Tibial nerve (tissue), 3 donors: ENCODE results near the gene SNX10.

Experiments used
- CTCF ChIP-seq, 5 experiments: fragments of 200-600 bp in 3 of 5; fragments of 450-650 bp in 2 of 5; sonication (generic) in 3 of 5; IDR thresholded peaks; one replicate each; pipeline ENCODE4 v1.5.1; 2016 to 2019; ENCODE audit warnings: antibody characterized with exemption in 5 of 5, mild to moderate bottlenecking in 3 of 5, moderate library complexity in 2 of 5
- POLR2A ChIP-seq, 2 donors: fragments of 450-650 bp; IDR thresholded peaks; one replicate each; pipeline ENCODE4 v1.6.1; 2017; ENCODE audit warnings: antibody characterized with exemption in 2 of 2, mild to moderate bottlenecking in 2 of 2, moderate library complexity in 2 of 2

GRCh38 chr7:26398756-26399509, 107.3 kb downstream of the SNX10 start:
- TF ChIP-seq POLR2A (IDR thresholded peaks at IDR 0.05) (no peak), CTCF (IDR thresholded peaks at IDR 0.05) (peak in 1 of 5 experiments; percentile 11)
